Mucosa of descending colon (tissue), 3 donors: ENCODE data around the gene TBL1X. TPM values are rescaled to one million over a fixed set of nuclear protein-coding genes. Genes with fewer than 3 reads are reported as not detected.
"Not testable (repeated sequence)": the region's sequence is repeated elsewhere in the genome, so short reads cannot be mapped to it uniquely, and the experiment has no call there.

Experiments used
- ATAC-seq: fragments of 200-7000 bp; cut with Tn5 transposase; one replicate; pipeline ENCODE4 v1.9.1; 2020; ENCODE audit warnings: mild to moderate bottlenecking, moderate library complexity
- DNase-seq, 3 donors: peaks; one replicate each; pipeline ENCODE4 v3.0.0-alpha.2; 2020
- H3K36me3 ChIP-seq: fragments of 200-600 bp; one replicate; pipeline ENCODE4 v1.8.0; 2021; ENCODE audit warnings: low read depth, mild to moderate bottlenecking
- H3K4me1 ChIP-seq: fragments of 200-600 bp; one replicate; pipeline ENCODE4 v1.8.0; 2021; ENCODE audit warnings: low read depth, mild to moderate bottlenecking
- H3K4me3 ChIP-seq: fragments of 200-600 bp; one replicate; pipeline ENCODE4 v1.8.0; 2021; ENCODE audit warnings: mild to moderate bottlenecking
- H3K9me3 ChIP-seq: fragments of 200-600 bp; one replicate; pipeline ENCODE4 v1.8.0; 2021; ENCODE audit warnings: mild to moderate bottlenecking
- CTCF ChIP-seq: fragments of 200-600 bp; IDR thresholded peaks from one replicate; pipeline ENCODE4 v1.8.0; 2022; ENCODE audit warnings: antibody characterized with exemption, mild to moderate bottlenecking
- intact Hi-C, 2 donors: fragments of 100-400 bp; cut with DNase I in 1 of 2; cut with micrococcal nuclease in 1 of 2; formaldehyde crosslinking; loops; one replicate each; pipeline versions ENCODE4 v1.11.0 to v1.11.1; 2022; cut with DNase I, micrococcal nuclease
- total RNA-seq, 3 donors: library from RNA; stranded (reverse); fragmentation: NEBNext Ultra II Directional in 2 of 3; extraction: Animal tissue kit (Norgen Biotek cat#: 25700) in 2 of 3; gene quantifications; one replicate each; pipeline versions ENCODE4 v1.2.1 to v1.2.4, GENCODE V29; 2021 to 2023
- donor health status: DM: no; HTN: no; CAD: no; lungs with moderate emphysema.
- donor health status: DM: no; HTN: no; CAD: no.
- donor health status: DM: no; HTN: yes; CAD: no.

Gene TBL1X
- total RNA-seq, 3 donors from 2014 or later: 12.1 to 26.6 (median 16.3) TPM

- Histone ChIP-seq H3K36me3 (no peaks in the 10 kb centered on the region), H3K4me1 (no peaks in the 10 kb centered on the region), H3K4me3 (no peak overlapping the region), H3K9me3 (no peaks in the 10 kb centered on the region)
- intact Hi-C loops: no loop called here
- DNase-seq (no peak), ATAC-seq (no peak)
- TF ChIP-seq CTCF: no peak
Measured at GRCh38 chrX:9467751-9468150, 2.9 kb downstream of the TBL1X start.

- no peak for DNase-seq
- no peaks in the 10 kb centered on the region for H3K9me3 ChIP-seq
- H3K4me3 ChIP-seq: no peak overlapping the region
- no peaks in the 10 kb centered on the region for H3K4me1 ChIP-seq
- intact Hi-C loops: no loop called here
- TF ChIP-seq CTCF: no peak
- no peak for ATAC-seq
- H3K36me3 ChIP-seq: no peaks in the 10 kb centered on the region
Measured at GRCh38 chrX:9471571-9471985, 6.7 kb downstream of the TBL1X start.

- H3K4me1 ChIP-seq: no peaks in the 10 kb centered on the region
- intact Hi-C loops: no loop called here
- ATAC-seq: no peak
- H3K9me3 ChIP-seq: no peaks in the 10 kb centered on the region
- H3K36me3 ChIP-seq: no peaks in the 10 kb centered on the region
- DNase-seq: no peak
- no peak overlapping the region for H3K4me3 ChIP-seq
- TF ChIP-seq CTCF: no peak
Measured at GRCh38 chrX:9473708-9474107, 8.8 kb downstream of the TBL1X start.

- H3K4me1 ChIP-seq, intact Hi-C loops, H3K4me3 ChIP-seq, ATAC-seq, H3K36me3 ChIP-seq, DNase-seq, H3K9me3 ChIP-seq: not testable (repeated sequence)
Measured at GRCh38 chrX:9475417-9475816, 10.6 kb downstream of the TBL1X start.

GRCh38 chrX:9475984-9476383 lies 11.1 kb downstream of the TBL1X start:
- Histone ChIP-seq H3K4me3 (no peak overlapping the region), H3K9me3 (no peaks in the 10 kb centered on the region), H3K4me1 (no peaks in the 10 kb centered on the region), H3K36me3 (no peaks in the 10 kb centered on the region)
- no peak for TF ChIP-seq CTCF
- ATAC-seq: no peak
- intact Hi-C loops: no loop called here
- no peak for DNase-seq

- no peaks in the 10 kb centered on the region for H3K4me1 ChIP-seq
- H3K9me3 ChIP-seq: no peaks in the 10 kb centered on the region
- H3K36me3 ChIP-seq: no peaks in the 10 kb centered on the region
- intact Hi-C loops: no loop called here
- no peak for DNase-seq
- TF ChIP-seq CTCF: no peak
- ATAC-seq: no peak
- H3K4me3 ChIP-seq: no peak overlapping the region
Measured at GRCh38 chrX:9476810-9477575, 12.1 kb downstream of the TBL1X start.
